GM19324 (cell line): Measurements from ENCODE around the gene PLEKHM3.
"Not testable (repeated sequence)": the region's sequence is repeated elsewhere in the genome, so short reads cannot be mapped to it uniquely, and the experiment has no call there.

Source experiments
- ATAC-seq: cut with Tn5 transposase; IDR thresholded peaks from one replicate; pipeline ENCODE4 v1.9.1; 2021; ENCODE audit warnings: mild to moderate bottlenecking, moderate library complexity; ENCODE audit not compliant: unreplicated experiment, low FRiP score

Gene PLEKHM3

GRCh38 chr2:207932106-207932505, 93.2 kb downstream of the PLEKHM3 start:
- no peak for ATAC-seq

GRCh38 chr2:207930747-207931146, 94.6 kb downstream of the PLEKHM3 start:
- no peak for ATAC-seq

DNA sequence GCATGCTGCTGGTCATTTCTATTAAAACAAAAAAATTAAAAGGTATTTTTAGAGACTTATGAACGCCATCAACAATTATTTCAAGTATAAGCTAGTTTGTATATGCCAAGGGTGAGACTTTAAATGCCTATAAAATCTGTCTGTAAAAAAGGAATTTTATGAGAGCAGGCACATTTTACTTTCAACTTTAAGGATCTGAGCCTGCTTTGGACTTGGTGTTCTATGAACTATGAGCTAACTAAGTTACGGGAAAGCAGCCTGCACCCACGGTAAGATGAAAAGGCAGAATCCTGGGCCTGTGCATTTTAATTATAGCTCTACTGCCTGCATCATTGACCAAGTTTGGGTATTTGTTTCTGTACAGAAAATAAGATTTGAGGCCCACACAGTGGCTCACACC, 95.4 kb downstream of the PLEKHM3 start:
- ATAC-seq: no peak

GRCh38 chr2:207928079-207928478, 97.2 kb downstream of the PLEKHM3 start:
- no peak for ATAC-seq

DNA sequence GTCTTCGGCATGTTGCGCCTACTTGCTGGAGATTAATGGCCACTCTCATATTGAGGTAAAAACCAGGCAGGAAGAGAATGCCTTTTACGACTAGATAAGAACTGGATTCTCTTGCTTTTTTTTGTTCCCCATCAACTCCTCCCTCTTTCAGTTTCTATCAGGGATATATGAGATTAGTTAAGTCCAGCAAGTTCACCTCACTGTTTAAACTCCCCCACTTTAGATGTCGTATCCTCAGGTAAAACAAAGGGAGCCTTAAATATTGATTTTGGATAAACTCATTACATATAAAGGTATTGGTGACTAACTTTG, 98.4 kb downstream of the PLEKHM3 start:
- ATAC-seq: no peak

GRCh38 chr2:207926133-207926988, 99.0 kb downstream of the PLEKHM3 start:
- ATAC-seq: no peak

DNA sequence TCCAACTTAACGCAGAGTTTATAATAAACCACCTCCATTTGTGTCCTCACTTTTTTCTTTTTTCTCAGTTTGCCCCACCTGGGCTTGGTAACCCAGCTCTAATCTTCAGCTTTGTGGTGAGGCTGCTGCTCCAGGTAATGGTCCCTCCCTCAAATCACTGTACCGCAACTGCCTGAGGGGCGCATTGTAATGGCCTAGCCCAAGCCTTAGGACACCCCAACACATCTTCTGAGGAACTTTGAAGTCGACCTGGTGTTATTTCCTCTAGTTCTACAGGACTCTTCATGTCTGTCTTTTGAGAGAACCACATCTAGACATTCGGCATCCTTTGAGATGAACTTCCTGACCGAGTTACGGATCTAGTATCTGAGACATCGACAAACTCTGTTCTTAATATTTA, 99.7 kb downstream of the PLEKHM3 start:
- ATAC-seq: no peak

GRCh38 chr2:207921606-207922005, 103.7 kb downstream of the PLEKHM3 start:
- no peak for ATAC-seq

- no peak for ATAC-seq
These were observed 104.6 kb downstream of the PLEKHM3 start for GRCh38 chr2:207920721-207921120.

- ATAC-seq: no peak
These were observed 105.0 kb downstream of the PLEKHM3 start for GRCh38 chr2:207920321-207920720.

DNA sequence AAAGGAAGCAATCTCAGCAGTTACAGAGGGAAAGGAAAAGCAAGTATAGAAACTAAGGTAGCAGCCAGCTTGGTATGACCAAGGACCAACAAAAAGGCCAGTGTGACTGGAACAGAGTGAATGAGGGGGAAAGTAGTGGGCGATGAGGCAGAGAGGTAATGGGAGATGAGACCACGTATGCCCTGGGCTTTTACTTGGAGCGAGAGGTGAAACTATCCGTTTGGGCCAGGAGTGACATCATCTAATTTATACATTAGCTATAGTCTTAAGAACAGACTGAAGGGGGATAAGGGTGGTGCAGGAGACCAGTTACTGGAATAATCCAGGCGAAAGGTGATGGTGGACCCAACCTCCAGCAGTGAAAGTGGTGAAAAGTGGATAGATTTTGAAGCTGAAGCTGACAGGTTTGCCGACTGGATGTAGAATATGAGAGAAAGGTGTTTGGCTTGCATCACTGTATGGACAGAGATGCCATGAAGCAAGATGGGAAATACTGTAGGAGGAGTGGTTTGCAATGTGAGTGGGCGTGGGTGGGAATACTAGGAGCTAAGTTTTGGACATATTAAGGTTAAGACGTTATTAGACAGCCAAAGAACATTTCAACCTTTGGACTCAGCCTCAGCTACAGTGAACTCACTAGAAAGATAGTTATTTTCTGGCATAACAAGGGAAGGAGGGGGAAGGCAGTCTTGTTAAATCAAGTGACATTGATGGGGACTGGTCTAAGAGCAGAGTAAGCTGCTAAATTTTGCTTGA, 106.0 kb downstream of the PLEKHM3 start:
- no peak for ATAC-seq

DNA sequence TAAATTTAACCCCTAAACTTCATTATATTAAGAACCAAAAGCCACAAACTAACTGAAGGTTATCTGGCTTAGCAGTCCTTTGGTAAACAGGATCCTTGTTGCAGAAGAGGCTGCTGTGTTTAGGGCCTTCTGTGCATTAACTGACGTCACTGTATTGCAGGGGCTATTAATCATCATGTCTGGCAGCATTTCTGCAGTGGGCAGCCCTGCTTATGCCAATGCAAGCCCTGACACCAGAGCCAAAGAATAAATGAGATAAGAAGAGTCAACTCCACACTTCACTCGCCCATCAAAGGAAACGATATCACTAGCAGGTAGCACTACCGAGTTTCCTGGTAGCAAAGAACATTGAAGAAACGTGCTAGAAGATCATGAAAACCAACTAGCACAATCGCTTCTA, 110.6 kb downstream of the PLEKHM3 start:
- no peak for ATAC-seq

DNA sequence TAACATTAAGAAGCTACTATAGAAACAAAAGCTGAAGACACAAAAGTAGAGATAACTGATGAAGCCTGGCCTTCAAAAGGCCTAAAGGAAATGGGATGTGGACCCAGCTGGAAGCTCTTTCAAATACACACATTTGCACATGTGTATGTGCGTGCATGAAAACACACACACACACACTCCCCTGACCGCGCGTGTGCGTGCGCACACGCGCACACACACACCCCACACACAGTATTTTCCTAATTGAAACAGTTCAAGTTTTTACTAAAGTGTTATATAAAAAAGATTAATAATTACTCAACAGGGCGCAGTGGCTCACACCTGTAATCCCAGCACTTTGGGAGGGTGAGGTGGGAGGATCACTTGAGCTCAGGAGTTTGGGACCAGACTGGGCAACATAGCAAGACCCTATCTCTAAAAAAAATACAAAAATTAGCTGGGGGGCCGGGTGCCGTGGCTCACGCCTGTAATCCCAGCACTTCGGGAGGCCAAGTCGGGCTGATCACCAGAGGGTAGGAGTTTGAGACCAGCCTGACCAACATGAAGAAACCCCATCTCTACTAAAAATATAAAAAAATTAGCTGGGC, 111.5 kb downstream of the PLEKHM3 start:
- ATAC-seq: no peak

GRCh38 chr2:207911856-207912255, 113.5 kb downstream of the PLEKHM3 start:
- no peak for ATAC-seq

DNA sequence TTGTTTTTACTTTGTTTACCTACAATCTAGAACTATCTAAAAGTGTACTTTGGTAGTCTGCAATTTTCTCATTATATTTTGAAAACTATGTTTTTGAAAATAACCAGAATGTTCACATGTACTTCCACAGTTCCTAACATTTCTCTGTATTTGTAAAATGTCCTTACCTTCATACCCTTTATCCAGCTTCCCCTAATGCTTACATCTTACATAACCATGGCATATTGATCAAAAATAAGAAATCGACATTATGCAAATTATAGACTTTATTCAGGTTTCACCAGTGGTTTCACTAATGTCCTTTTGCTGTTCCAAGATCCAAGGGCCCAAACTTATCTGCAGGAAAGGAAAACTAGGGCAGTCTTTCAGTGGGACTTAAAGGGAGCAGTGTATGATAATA, 114.1 kb downstream of the PLEKHM3 start:
- ATAC-seq: no peak

DNA sequence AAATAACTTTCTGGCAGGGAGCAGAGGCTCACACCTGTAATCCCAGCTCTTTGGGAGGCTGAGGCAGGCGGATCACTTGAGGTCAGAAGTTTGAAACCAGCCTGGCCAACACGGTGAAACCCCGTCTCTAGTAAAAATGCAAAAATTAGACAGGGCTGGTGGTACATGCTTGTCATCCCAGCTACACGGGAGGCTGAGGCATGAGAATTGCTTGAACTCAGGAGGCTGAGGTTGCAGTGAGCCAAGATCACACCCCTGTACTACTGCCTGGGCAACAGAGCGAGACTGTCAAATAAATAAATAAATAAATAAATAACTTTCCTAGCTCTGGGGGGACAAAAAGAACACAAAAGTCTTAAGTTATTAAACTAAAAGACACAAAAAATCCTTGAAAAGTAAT, 118.8 kb downstream of the PLEKHM3 start:
- not testable (repeated sequence) for ATAC-seq

DNA sequence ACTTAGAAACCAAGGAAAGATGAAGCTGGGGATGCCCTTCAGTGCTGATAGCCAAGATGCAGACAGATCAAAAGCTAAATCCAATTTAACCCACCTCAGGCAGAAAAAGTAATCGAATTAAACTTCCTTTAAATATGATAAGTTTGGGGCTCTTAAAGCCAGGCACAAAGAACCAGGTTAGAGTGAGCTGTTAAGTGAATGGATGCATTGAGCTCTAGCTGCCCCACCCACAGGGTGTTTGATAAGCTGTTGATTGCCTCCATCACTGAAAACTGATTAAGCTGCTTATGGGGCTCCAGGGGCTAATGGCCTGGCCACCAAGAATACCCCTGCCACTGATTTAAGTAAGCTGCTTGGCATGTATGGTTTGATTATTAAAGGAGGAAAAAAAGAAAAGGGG, 119.8 kb downstream of the PLEKHM3 start:
- ATAC-seq: no peak

DNA sequence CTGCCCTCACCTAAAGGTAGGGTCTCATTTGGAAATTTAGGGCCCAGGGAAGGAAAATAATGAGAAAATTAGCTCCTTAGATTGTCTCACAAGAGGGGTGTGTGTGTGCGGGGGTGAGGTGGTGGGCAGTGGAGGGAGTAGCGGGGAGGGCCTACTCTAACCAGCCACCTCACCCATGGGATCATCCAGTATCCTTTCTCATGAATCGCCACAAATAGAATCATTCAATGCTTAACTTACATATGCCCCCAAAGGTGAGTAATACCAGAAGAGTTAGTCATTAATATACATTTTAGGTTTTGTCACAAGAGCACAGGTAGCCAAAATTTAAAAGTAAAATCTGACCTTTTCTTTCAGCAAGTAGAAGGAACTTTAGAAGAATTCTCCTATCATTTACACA, 122.1 kb downstream of the PLEKHM3 start:
- no peak for ATAC-seq

DNA sequence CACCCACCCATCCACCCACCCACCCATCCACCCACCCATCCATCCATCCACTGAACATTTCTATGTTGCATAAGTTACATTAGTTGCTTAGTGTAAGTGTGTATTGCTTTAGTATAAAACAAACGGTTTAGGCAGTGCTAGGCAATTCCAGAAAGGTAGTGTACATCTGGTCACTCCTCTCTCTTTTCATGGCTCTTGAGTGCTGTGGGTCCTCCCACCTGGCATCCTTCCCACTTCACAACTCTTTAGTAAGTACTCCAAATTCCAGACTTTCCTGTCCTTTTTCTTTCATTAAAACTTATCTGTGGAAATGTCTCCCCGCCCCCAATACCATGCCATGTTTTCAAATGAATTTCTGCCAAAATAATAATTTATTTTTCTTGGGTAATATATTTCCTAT, 122.5 kb downstream of the PLEKHM3 start:
- no peak for ATAC-seq

GRCh38 chr2:207901829-207902228, 123.5 kb downstream of the PLEKHM3 start:
- ATAC-seq: no peak

DNA sequence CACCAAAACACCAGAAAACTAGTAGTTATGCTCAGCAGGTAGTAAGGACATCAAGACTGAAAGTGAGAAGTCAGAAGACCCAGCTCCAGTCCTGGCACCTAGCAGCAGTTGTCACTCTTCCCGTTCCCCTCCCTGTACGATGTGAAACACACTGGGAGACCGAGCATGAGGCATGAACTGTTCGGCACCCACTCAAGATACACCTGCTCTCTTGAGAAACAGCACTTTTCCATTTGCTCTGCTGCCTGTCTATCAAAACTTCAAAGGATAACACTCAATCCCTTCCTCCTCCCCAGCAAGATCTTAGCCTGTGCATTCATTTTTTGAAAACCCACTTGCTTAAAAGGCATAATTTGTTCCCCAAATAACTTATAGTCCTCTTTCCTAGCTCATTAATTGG, 123.9 kb downstream of the PLEKHM3 start:
- ATAC-seq: no peak

GRCh38 chr2:207898354-207898695, 127.0 kb downstream of the PLEKHM3 start:
- no peak for ATAC-seq
